K562 (cell line): ENCODE results near the gene QKI. TPM values are rescaled to one million over a fixed set of nuclear protein-coding genes. Genes with fewer than 3 reads are reported as not detected.

Source experiments
- ATAC-seq: fragments of 200-7000 bp; cut with Tn5 transposase; 3 replicates; pipeline ENCODE4 v1.9.1; 2020; ENCODE audit warnings: moderate library complexity
- BruUV-seq: library from RNA; stranded (reverse); fragments of 400-500 nt; replicated peaks from 2 replicates; lab custom pipeline; 2021; lab: Mats Ljungman, UMichigan
- CTCF ChIA-PET: fragments of 300-600 bp; formaldehyde crosslinking; extraction: SDS; loops from one replicate; lab custom pipeline; 2021; ENCODE audit warnings: low intra/inter-chr PET ratio; lab: Yijun Ruan, JAX
- POLR2A ChIA-PET: fragments of 300-600, 350-650 bp; sonication (Branson Sonifier 250); formaldehyde crosslinking; extraction: SDS; loops from one replicate; lab custom pipeline; 2021; ENCODE audit warnings: antibody characterized with exemption, inconsistent platforms; lab: Yijun Ruan, JAX
- DNase-seq, 4 experiments: peaks; one replicate each; pipeline versions ENCODE4 v3.0.0 to v3.0.0-alpha.2; 2011 to 2018; ENCODE audit warnings: low spot score in 3 of 4, mixed read lengths in 3 of 4; ENCODE audit errors: extremely low read depth in 1 of 4
- FAIRE-seq: peaks from 2 replicates; lab custom pipeline; 2011; peaks lifted over from hg19 to GRCh38; lab: Jason Lieb, UNC
- H2AFZ ChIP-seq: 2 replicates; pipeline ENCODE4 v1.6.0; 2011; ENCODE audit warnings: low read depth, low read length, control low read depth, inconsistent platforms
- H3K27ac ChIP-seq: fragments of 200-600 bp; 3 replicates; pipeline ENCODE4 v1.8.0; 2011; ENCODE audit warnings: low read depth, mild to moderate bottlenecking, control low read depth, inconsistent platforms, low read length, moderate library complexity, mixed read lengths; ENCODE audit errors: extremely low read depth
- H3K27me3 ChIP-seq, 2 experiments: fragments of 300-600 bp in 1 of 2; 2 replicates in 1 of 2; 3 replicates in 1 of 2; pipeline versions ENCODE4 v1.6.0 to v1.8.0; 2011; ENCODE audit warnings: inconsistent platforms in 2 of 2, low read length in 2 of 2, mild to moderate bottlenecking in 1 of 2, mixed read lengths in 1 of 2, moderate library complexity in 1 of 2; ENCODE audit not compliant: control insufficient read depth in 2 of 2, insufficient read depth in 2 of 2
- H3K36me3 ChIP-seq: fragments of 300-600 bp; 3 replicates; pipeline ENCODE4 v1.8.0; 2011; ENCODE audit warnings: mild to moderate bottlenecking, low read length, inconsistent platforms; ENCODE audit not compliant: control insufficient read depth, insufficient read depth
- H3K4me1 ChIP-seq, 2 experiments: fragments of 200-600 bp in 1 of 2; replicated peaks in 1 of 2; 2 replicates in 1 of 2; 3 replicates in 1 of 2; pipeline versions ENCODE4 v1.5.1 to v1.8.0; 2011; ENCODE audit warnings: inconsistent platforms in 2 of 2, low read length in 2 of 2, mild to moderate bottlenecking in 1 of 2, mixed read lengths in 1 of 2, moderate library complexity in 1 of 2; ENCODE audit not compliant: control insufficient read depth in 2 of 2, insufficient read depth in 2 of 2
- H3K4me2 ChIP-seq: 2 replicates; pipeline ENCODE4 v1.6.1; 2011; ENCODE audit warnings: low read length, control low read depth, inconsistent platforms, mixed read lengths; ENCODE audit not compliant: insufficient read depth
- H3K4me3 ChIP-seq: fragments of 200-600 bp; sonication (generic), shearing (Covaris generic); 2 replicates; pipeline ENCODE4 v1.5.1; 2016; ENCODE audit warnings: control low read depth, inconsistent platforms
- H3K79me2 ChIP-seq: fragments of 200-600 bp; 3 replicates; pipeline ENCODE4 v1.8.0; 2011; ENCODE audit warnings: low read length, inconsistent platforms; ENCODE audit not compliant: control insufficient read depth, insufficient read depth
- H3K9ac ChIP-seq, 2 experiments: 2 replicates each; pipeline versions ENCODE4 v1.6.0 to v1.6.1; 2011; ENCODE audit warnings: low read depth in 2 of 2, low read length in 2 of 2, control low read depth in 1 of 2, inconsistent platforms in 1 of 2, mild to moderate bottlenecking in 1 of 2, mixed read lengths in 1 of 2; ENCODE audit not compliant: insufficient read depth in 1 of 2
- H3K9me1 ChIP-seq: one replicate; pipeline ENCODE4 v1.6.0; 2011; ENCODE audit warnings: inconsistent platforms, mild to moderate bottlenecking, low read length, moderate library complexity; ENCODE audit not compliant: control insufficient read depth, insufficient read depth
- H3K9me3 ChIP-seq: replicated peaks from 2 replicates; pipeline ENCODE4 v1.5.1; 2011; ENCODE audit warnings: low read depth, low read length, inconsistent platforms; ENCODE audit not compliant: control insufficient read depth, insufficient read depth
- H4K20me1 ChIP-seq: replicated peaks from 2 replicates; pipeline ENCODE4 v1.6.1; 2011; ENCODE audit warnings: low read length, inconsistent platforms, mixed read lengths; ENCODE audit not compliant: control insufficient read depth, insufficient read depth
- JUND ChIP-seq, 2 experiments: IDR thresholded peaks; 2 replicates in 1 of 2; 3 replicates in 1 of 2; pipeline ENCODE4 v1.6.1; 2011; ENCODE audit warnings: borderline replicate concordance in 2 of 2, low read depth in 2 of 2, low read length in 2 of 2, improper control_type of control experiment in 1 of 2, missing biosample characterization in 1 of 2, missing genetic modification characterization in 1 of 2, missing genetic modification reagents in 1 of 2
- MEIS2 ChIP-seq: fragments of 450-650 bp; IDR thresholded peaks from 2 replicates; pipeline ENCODE4 v1.6.1; 2014; ENCODE audit warnings: mild to moderate bottlenecking; ENCODE audit not compliant: partially characterized antibody
- SUPT5H ChIP-seq: fragments of 450-650 bp; IDR thresholded peaks from 2 replicates; pipeline ENCODE4 v1.6.1; 2016
- WGBS: fragments of 100-300 bp; shearing (Covaris generic); methylation state at CpG from one replicate; pipeline ENCODE4 v1.1.6; 2016; ENCODE audit warnings: low coverage, mixed read lengths; ENCODE audit not compliant: insufficient coverage; ENCODE audit errors: missing lambda C conversion rate; 5-methylcytosine and 5-hydroxymethylcytosine counted together
- in situ Hi-C: fragments of 300-500 bp; cut with MboI; formaldehyde crosslinking; loops from 4 replicates; pipeline ENCODE4 v1.15.0; 2018; ENCODE audit warnings: inconsistent platforms, mixed read lengths
- intact Hi-C: fragments of 100-400 bp; cut with micrococcal nuclease; formaldehyde crosslinking; loops from 2 replicates; pipeline ENCODE4 v1.14.2; 2022
- polyA plus RNA-seq, 8 experiments: library from polyadenylated mRNA; depleted of rRNA in 4 of 8; stranded (reverse) in 5 of 8; unstranded in 3 of 8; fragments of >200 nt; fragmentation: Nextera tagmentation in 2 of 8; fragmentation: Illumina TruSeq in 1 of 8; extraction: Ambion mirVana in 2 of 8; extraction: Trizol in 1 of 8; gene quantifications; 2 replicates each; pipeline versions ENCODE4 v1.2.1 to v1.2.3, GENCODE V29; 2011 to 2014; ENCODE audit warnings: inconsistent platforms in 1 of 8, missing spikeins in 1 of 8
- total RNA-seq, 7 experiments: library from RNA; depleted of rRNA in 6 of 7; stranded (reverse); fragments of >200 nt in 6 of 7; fragmentation: Illumina TruSeq in 2 of 7; extraction: Trizol in 2 of 7; gene quantifications; 2 replicates each; pipeline versions ENCODE4 v1.2.1 to v1.2.3, GENCODE V29; 2011 to 2021; ENCODE audit warnings: low replicate concordance in 1 of 7
- TF ChIP-seq, protein P1 (sequence below), 2 experiments: fragments of 450-650 bp in 1 of 2; sonication (generic) in 1 of 2; formaldehyde crosslinking in 1 of 2; IDR thresholded peaks in 1 of 2; conservative IDR thresholded peaks in 1 of 2; 2 replicates each; pipeline versions ENCODE4 v1.6.1 to v1.8.1; 2016 to 2023; ENCODE audit warnings: mild to moderate bottlenecking in 2 of 2, moderate library complexity in 2 of 2, inconsistent platforms in 1 of 2, missing genetic modification reagents in 1 of 2
- TF ChIP-seq, protein P2 (sequence below): fragments of 250-450 bp; sonication (Bioruptor Pico); IDR thresholded peaks from 2 replicates; pipeline ENCODE4 v1.4.0; 2020

QKI gene
- total and polyA plus RNA-seq, 9 of the 15 experiments (the other 6 are each of a cell fraction or from before 2014, with no cell fraction given), result 20.4 to 215 (median 123) TPM

DNA sequence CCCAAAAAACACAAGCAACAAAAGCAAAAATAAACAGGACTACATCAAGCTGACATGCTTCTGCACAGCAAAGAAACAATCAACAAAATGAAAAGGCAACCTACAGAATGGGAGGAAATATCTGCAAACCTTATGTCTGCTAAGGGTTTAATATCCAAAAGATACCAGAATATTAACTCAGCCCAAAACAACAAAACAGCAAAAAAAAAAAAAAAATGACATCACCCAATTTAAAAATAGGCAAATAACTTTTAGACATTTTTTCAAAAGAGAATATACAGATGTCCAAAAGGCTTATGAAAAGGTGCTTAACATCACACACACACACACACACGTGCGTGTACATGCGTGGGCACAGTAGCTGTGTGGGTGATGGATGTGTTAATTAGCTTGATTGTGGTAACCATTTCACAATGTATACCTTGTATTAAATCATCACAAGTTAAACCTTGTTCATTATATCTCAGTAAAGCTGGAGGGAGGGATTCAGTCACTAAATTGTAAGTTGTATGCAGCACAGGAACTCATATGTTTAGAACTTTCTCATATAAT, 52.4 kb downstream of the QKI start:
- CTCF ChIA-PET, result no interaction called here
- no peak for FAIRE-seq

More for the DNA sequence above, 52.4 kb downstream of the QKI start:
- Histone ChIP-seq H3K79me2 (peaks cover 94% of the 10 kb centered on the region), H3K4me1 (no peaks in the 10 kb centered on the region), H3K27ac (no peak overlapping the region), H3K9ac (no peak overlapping the region), H3K9me1 (no peaks in the 10 kb centered on the region), H3K4me2 (no peak overlapping the region), H3K9me3 (peaks cover 11% of the 10 kb centered on the region), H4K20me1 (no peaks in the 10 kb centered on the region), H3K4me3 (no peak overlapping the region), H3K27me3 (no peaks in the 10 kb centered on the region), H3K36me3 (peaks cover 28% of the 10 kb centered on the region), H2AFZ (no peak overlapping the region)
- TF ChIP-seq SUPT5H (0 out of 2 replicates have a peak, but pooled peaks have one; percentile 22), MEIS2 (no peak), JUND (IDR thresholded peaks at IDR 0.05; ENCODE audit: borderline replicate concordance, low read depth, low read length) (no peak), JUND (tag; IDR thresholded peaks at IDR 0.05; ENCODE audit: borderline replicate concordance, low read depth, low read length) (no peak)
- TF ChIP-seq, protein P1, sequence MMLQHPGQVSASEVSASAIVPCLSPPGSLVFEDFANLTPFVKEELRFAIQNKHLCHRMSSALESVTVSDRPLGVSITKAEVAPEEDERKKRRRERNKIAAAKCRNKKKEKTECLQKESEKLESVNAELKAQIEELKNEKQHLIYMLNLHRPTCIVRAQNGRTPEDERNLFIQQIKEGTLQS (IDR thresholded peaks at IDR 0.05), result peak; percentile 33; the same call in 1 of the 2 replicates
- TF ChIP-seq, protein P1 (CRISPR knock-in tag; conservative IDR thresholded peaks at IDR 0.05), result no peak
- TF ChIP-seq, protein P2, sequence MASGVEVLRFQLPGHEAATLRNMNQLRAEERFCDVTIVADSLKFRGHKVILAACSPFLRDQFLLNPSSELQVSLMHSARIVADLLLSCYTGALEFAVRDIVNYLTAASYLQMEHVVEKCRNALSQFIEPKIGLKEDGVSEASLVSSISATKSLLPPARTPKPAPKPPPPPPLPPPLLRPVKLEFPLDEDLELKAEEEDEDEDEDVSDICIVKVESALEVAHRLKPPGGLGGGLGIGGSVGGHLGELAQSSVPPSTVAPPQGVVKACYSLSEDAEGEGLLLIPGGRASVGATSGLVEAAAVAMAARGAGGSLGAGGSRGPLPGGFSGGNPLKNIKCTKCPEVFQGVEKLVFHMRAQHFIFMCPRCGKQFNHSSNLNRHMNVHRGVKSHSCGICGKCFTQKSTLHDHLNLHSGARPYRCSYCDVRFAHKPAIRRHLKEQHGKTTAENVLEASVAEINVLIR (CRISPR knock-in tag), result no peak
- no TSS peak for BruUV-seq
- 95% methylated on average over 3 of the region's 3 CpGs for WGBS
- POLR2A ChIA-PET, result interaction anchor here (1.0 kb wide), 2 partner anchors 12 to 15 kb away, joined by 3 to 4 read pairs; no protein-coding TSS in a partner anchor
- intact Hi-C loops (no loop called here), in situ Hi-C loops (no loop called here)
- ATAC-seq (peak; percentile 38; the same call in 2 of the 3 replicates), DNase-seq (no peak)
